GM21825 (cell line): Measurements from ENCODE around the gene SSRP1.
"Not testable (repeated sequence)": the region's sequence is repeated elsewhere in the genome, so short reads cannot be mapped to it uniquely, and the experiment has no call there.

Experiments used
- ATAC-seq: cut with Tn5 transposase; IDR thresholded peaks from one replicate; pipeline ENCODE4 v1.9.1; 2021; ENCODE audit warnings: mild to moderate bottlenecking, moderate library complexity; ENCODE audit not compliant: unreplicated experiment

The SSRP1 gene

GRCh38 chr11:57303280-57303989 is 32.3 kb downstream of the SSRP1 start:
- no peak for ATAC-seq

GRCh38 chr11:57302489-57302888 is 33.2 kb downstream of the SSRP1 start:
- no peak for ATAC-seq

- ATAC-seq = no peak
These were observed 33.8 kb downstream of the SSRP1 start for GRCh38 chr11:57301711-57302423.

- no peak for ATAC-seq
These were observed 34.9 kb downstream of the SSRP1 start for GRCh38 chr11:57300785-57301184.

- no peak for ATAC-seq
These were observed 36.4 kb downstream of the SSRP1 start for GRCh38 chr11:57299150-57299737.

GRCh38 chr11:57297221-57297620 is 38.5 kb downstream of the SSRP1 start:
- no peak for ATAC-seq

GRCh38 chr11:57296205-57296604 is 39.5 kb downstream of the SSRP1 start:
- not testable (repeated sequence) for ATAC-seq

- no peak for ATAC-seq
These were observed 41.2 kb downstream of the SSRP1 start for GRCh38 chr11:57294225-57295131.

- ATAC-seq = no peak
These were observed 45.4 kb downstream of the SSRP1 start for GRCh38 chr11:57290288-57290687.

GRCh38 chr11:57288771-57289579 is 46.7 kb downstream of the SSRP1 start:
- no peak for ATAC-seq

GRCh38 chr11:57287884-57288283 is 47.8 kb downstream of the SSRP1 start:
- ATAC-seq = no peak

GRCh38 chr11:57283231-57283990 is 52.3 kb downstream of the SSRP1 start:
- no peak for ATAC-seq

GRCh38 chr11:57281546-57281945 is 54.1 kb downstream of the SSRP1 start:
- ATAC-seq = not testable (repeated sequence)

- ATAC-seq = no peak
These were observed 56.6 kb downstream of the SSRP1 start for GRCh38 chr11:57279116-57279515.

GRCh38 chr11:57278721-57279095 is 57.0 kb downstream of the SSRP1 start:
- no peak for ATAC-seq

GRCh38 chr11:57277845-57278720 is 57.6 kb downstream of the SSRP1 start:
- ATAC-seq = peak; percentile 73

- ATAC-seq = no peak
These were observed 58.6 kb downstream of the SSRP1 start for GRCh38 chr11:57276971-57277675.
